HG03097 (cell line): ENCODE results near the gene SLCO2B1.
"Not testable (repeated sequence)": the region's sequence is repeated elsewhere in the genome, so short reads cannot be mapped to it uniquely, and the experiment has no call there.

Source experiments
- ATAC-seq: cut with Tn5 transposase; IDR thresholded peaks from one replicate; pipeline ENCODE4 v1.9.1; 2021; ENCODE audit not compliant: unreplicated experiment, low FRiP score

SLCO2B1 gene

GRCh38 chr11:75150879-75151278 lies at the start of gene SLCO2B1:
SLCO2B1 (plus strand) TSS chr11:75151107; CDS start chr11:75151382, 275 bp downstream.
- ATAC-seq, result no peak

GRCh38 chr11:75101424-75102128 lies 49.3 kb upstream of the SLCO2B1 start:
- ATAC-seq, result no peak

- no peak for ATAC-seq
Measured at GRCh38 chr11:75103380-75104026, 47.4 kb upstream of the SLCO2B1 start.

- no peak for ATAC-seq
Measured at GRCh38 chr11:75105462-75105925, 45.4 kb upstream of the SLCO2B1 start.

GRCh38 chr11:75105967-75106681 lies 44.8 kb upstream of the SLCO2B1 start:
- ATAC-seq, result not testable (repeated sequence)

- ATAC-seq, result no peak
Measured at GRCh38 chr11:75107187-75107586, 43.7 kb upstream of the SLCO2B1 start.

- ATAC-seq, result no peak
Measured at GRCh38 chr11:75112200-75112599, 38.7 kb upstream of the SLCO2B1 start.

- no peak for ATAC-seq
Measured at GRCh38 chr11:75113030-75113429, 37.9 kb upstream of the SLCO2B1 start.

GRCh38 chr11:75114465-75114864 lies 36.4 kb upstream of the SLCO2B1 start:
- no peak for ATAC-seq

- no peak for ATAC-seq
Measured at GRCh38 chr11:75118577-75118976, 32.3 kb upstream of the SLCO2B1 start.

- ATAC-seq, result no peak
Measured at GRCh38 chr11:75126564-75126963, 24.3 kb upstream of the SLCO2B1 start.

- no peak for ATAC-seq
Measured at GRCh38 chr11:75132080-75132479, 18.8 kb upstream of the SLCO2B1 start.

GRCh38 chr11:75133976-75134375 lies 16.9 kb upstream of the SLCO2B1 start:
- ATAC-seq, result no peak

GRCh38 chr11:75135021-75135650 lies 15.8 kb upstream of the SLCO2B1 start:
- ATAC-seq, result no peak

GRCh38 chr11:75135651-75136050 lies 15.3 kb upstream of the SLCO2B1 start:
- no peak for ATAC-seq

- ATAC-seq, result no peak
Measured at GRCh38 chr11:75140269-75141138, 10.4 kb upstream of the SLCO2B1 start.

GRCh38 chr11:75141166-75141565 lies 9.7 kb upstream of the SLCO2B1 start:
- no peak for ATAC-seq

GRCh38 chr11:75142714-75143419 lies 8.0 kb upstream of the SLCO2B1 start:
- ATAC-seq, result peak; percentile 68

GRCh38 chr11:75143420-75143731 lies 7.5 kb upstream of the SLCO2B1 start:
- ATAC-seq, result no peak

GRCh38 chr11:75144716-75145014 lies 6.2 kb upstream of the SLCO2B1 start:
- ATAC-seq, result no peak
